DMS 273 (cell line): ENCODE measurements around the gene GLT1D1.

ENCODE experiments used
- DNase-seq: peaks from one replicate; lab custom pipeline; 2025; ENCODE audit not compliant: unreplicated experiment; lab: John Stamatoyannopoulos, UW

Gene GLT1D1

DNA sequence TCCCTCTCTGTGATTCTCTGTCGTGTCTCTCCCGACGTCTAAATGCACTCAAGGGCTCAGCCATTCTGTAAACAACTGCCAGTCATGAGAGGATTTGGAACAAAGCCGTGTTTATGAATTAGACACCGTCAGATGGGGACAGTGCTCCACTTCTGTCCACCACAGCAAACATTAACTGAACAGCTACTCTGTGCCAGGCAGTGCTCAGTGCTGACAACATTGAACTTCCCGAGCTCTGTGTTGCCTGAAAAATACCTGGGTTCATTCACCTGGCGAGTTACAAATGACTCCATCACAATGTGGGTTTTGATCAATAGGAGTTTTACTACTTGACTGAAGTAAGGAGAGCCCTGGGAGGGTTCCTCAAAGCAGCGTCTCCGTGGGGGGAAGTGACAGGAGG is 139.3 kb downstream of the GLT1D1 start:
- DNase-seq = no peak

DNA sequence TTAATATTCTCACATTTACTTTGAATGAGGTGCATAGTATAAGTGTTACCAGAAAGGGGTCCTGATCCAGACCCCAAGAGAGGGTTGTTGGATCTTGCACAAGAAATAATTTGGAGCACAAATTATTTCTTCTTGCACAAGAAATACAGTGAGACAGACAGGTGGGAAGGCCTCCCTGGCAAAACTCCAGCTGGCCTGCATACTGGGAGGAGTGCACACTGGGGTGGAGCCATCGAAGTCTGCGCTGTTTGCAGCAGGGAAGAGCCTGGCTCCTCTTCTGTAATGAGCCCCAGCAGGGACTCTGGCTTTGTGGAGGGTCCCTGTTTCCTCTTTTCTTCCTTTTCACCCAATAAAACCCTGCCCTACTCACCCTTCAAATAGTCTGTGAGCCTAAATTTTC is 141.6 kb downstream of the GLT1D1 start:
- no peak for DNase-seq

DNA sequence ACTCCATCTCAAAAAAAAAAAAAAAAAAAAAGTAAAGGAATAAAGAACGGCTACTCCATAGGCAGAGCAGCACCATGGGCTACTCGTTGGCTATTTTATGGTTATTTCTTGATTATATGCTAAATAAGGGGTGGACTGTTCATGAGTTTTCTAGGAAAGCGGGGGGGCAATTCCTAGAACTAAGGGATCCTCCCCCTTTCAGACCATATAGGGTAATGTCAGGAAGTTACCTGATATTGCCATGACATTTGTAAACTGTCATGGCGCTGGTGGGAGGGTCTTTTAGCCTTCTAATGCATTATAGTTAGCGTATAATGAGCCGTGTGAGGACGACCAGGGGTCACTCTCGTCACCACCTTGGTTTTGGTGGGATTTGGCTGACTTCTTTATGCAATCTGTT is 142.3 kb downstream of the GLT1D1 start:
- no peak for DNase-seq

DNA sequence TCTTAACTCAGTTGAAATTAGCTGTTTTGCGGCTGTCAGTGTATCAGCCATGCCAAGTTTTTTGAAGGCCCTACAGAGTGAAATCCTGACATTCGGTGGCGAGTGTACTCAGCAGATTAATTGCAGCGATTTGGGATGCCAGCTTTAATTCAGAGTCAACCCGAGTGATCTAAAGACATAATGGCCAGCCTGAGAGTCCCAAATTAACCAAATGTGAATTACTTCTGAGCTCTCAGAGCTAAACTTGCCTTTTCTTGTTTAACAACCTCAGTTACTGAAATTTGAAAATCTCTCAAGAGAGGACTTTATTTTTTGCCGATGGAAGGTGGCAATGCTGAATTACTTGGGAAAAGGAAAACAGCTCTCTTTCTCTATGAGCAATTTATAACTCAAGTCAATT is 148.5 kb downstream of the GLT1D1 start:
- DNase-seq = no peak

DNA sequence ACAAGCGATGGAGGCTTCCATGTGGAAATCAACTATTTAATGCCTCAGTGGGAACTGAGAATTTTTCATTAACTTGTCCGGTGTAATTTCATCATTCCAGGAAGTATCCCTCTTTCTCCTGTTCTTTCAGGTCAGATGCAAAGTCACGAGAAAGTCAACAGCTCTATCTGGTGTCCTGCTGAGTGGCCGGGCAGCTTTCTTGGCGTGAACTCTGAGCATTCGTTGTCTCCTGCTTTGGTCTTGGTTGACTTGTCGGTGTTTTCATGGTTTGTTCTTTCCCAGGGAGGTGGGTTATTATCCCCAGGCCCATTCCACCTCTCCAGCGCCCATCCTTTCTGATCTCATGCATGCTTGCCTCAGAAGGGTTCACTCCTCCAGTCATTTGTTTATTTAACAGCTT is 149.1 kb downstream of the GLT1D1 start:
- no peak for DNase-seq

DNA sequence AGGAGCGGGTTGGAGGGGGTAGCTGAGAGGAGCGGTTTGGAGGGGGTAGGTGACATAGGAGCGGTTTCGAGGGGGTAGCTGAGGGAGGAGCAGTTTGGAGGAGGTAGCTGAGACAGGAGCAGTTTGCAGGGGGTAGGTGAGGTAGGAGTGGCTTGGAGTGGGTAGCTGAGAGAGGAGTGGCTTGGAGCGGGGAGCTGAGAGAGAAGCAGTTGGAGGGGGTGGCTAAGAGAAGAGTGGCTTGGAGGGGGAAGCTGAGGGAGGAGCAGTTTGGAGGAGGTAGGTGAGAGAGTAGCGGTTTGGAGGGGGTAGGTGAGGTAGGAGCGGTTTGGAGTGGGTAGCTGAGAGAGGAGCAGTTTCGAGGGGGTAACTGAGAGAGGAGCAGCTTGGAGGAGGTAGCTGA is 152.1 kb downstream of the GLT1D1 start:
- DNase-seq = no peak

DNA sequence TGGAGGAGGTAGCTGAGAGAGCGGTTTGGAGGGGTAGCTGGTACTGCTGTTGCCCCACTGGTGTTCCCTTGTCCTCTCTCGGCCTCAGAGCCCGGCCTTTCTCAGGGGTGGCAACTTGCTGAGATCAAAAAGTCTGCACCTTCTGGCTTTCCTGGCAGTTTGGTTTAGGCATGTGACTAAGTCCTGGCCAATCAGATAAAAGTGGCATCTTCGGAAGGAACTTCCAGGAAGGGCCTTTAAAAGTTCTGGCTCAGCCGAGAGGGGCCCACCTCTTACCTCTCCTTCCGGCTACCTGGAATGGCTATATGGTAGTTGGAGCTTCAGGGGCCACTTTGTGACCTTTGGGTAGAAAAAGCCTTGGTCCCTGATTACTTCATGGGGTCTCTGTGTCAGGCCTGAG is 152.6 kb downstream of the GLT1D1 start:
- DNase-seq = no peak

DNA sequence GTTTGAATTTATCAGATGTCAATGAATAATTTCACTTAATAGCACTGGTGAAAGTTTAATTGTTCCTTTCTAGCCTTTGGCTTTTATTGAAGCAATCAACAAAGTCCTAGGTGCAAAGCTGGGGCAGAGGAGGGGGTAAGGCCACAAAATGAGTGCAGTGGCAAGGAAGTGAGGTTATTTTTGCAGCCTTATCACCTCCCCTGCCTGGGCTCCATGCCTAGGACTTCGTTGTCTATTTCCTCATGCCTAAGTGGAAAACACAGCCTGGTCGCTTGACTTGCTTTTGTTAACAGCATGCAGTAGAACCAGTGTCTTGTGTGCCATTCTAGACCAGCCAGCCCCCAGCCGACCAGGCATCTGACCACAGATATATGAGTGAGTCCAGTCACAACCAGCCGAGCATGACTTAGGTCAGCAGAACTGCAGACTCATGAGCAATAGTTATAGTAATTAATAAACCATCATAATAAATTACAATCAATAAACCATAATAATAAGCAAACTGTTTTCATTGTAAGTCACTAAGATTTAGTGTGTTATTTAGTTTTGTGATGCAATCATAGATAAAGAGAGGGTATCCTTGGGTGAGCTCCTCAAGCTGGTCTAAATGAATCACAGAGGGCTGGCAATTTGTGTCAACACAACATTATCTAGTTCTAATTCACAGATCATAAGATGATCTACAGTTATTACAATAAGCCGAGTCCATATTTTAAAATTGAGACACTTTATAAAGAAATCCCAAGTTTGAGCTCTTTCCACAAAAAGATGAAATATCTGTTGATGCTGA is 156.8 kb downstream of the GLT1D1 start:
- DNase-seq = no peak

DNA sequence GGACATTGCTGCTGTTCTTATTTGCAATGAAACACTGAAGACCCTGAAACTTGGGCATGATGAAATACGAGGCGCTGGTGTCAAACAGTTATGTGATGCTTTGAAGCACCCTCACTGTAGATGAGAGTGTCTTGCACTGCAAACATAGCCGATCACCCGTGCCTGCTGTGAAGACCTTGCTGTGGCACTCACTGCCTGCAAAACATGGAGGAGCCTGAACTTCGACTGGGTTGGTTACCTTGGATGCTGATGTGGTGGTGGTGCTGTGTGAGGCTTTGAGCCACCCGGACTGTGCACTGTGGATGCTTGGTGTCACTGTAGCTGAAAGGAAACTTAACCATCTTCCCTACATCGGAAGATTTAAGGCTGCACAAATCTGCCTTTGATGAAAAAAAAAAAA is 162.9 kb downstream of the GLT1D1 start:
- DNase-seq = no peak

DNA sequence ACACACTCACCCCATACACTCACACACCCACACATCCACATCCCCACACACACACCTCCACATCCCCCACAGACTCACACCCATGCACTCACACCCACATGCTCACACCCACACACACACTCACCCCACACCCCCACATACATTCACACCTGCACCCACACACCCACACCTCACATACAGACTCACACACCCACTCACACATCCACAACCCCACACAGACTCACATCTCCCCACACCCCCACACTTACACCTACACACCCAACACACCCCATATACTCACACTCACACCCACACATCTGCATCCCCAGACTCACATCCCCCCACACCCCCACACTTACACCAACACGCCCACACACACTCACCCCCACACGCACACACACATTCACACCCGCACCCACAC is 171.8 kb downstream of the GLT1D1 start:
- DNase-seq = no peak

DNA sequence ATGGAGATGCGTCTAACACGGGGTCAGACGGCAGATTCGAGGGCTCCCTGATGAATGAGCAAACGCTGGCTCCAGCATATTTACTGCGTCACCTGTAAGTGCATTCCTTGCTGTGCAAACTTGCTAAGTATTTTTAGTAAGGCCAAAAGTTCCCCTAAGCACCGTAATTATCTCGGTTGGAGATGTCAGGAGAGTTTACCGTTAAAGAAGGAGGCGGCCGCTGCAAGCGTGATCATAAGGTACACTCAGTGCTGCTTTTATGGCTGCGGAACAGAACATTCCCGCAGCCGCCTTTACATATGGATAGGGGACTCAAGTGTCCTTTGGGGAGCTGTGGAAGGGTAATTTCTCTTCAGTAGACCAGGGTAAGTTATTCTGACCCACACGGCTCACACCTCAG is 175.6 kb downstream of the GLT1D1 start:
- no peak for DNase-seq
